RWPE2 (cell line): ENCODE results near the gene HECW1.

Experiments used
- ATAC-seq: fragments of 200-7000 bp; cut with Tn5 transposase; 3 replicates; pipeline ENCODE4 v1.9.1; 2021; ENCODE audit warnings: low read depth
- DNase-seq: peaks from one replicate; pipeline ENCODE4 v3.0.0-alpha.2; 2020; ENCODE audit warnings: low spot score
- H3K27ac ChIP-seq: fragments of 450-650 bp; 2 replicates; pipeline ENCODE4 v1.5.1; 2017; ENCODE audit warnings: mild to moderate bottlenecking; ENCODE audit not compliant: poor library complexity, severe bottlenecking
- H3K27me3 ChIP-seq: fragments of 250-450 bp; sonication (Bioruptor Pico); 2 replicates; pipeline ENCODE4 v1.5.1; 2021; ENCODE audit warnings: mild to moderate bottlenecking, moderate library complexity; ENCODE audit not compliant: insufficient read depth, poor library complexity, severe bottlenecking
- H3K36me3 ChIP-seq: fragments of 250-450 bp; sonication (Bioruptor Pico); 2 replicates; pipeline ENCODE4 v1.5.1; 2020; ENCODE audit warnings: low read depth, mild to moderate bottlenecking, moderate library complexity
- H3K4me1 ChIP-seq: fragments of 250-450 bp; sonication (Bioruptor Pico); 2 replicates; pipeline ENCODE4 v1.5.1; 2021; ENCODE audit warnings: mild to moderate bottlenecking, moderate library complexity; ENCODE audit not compliant: insufficient read depth, poor library complexity, severe bottlenecking
- H3K4me3 ChIP-seq: fragments of 250-450 bp; sonication (Bioruptor Pico); 2 replicates; pipeline ENCODE4 v1.5.1; 2021; ENCODE audit warnings: mild to moderate bottlenecking, moderate library complexity; ENCODE audit not compliant: severe bottlenecking
- H3K9me3 ChIP-seq: fragments of 250-450 bp; sonication (Bioruptor Pico); 2 replicates; pipeline ENCODE4 v1.5.1; 2021; ENCODE audit warnings: mild to moderate bottlenecking, moderate library complexity; ENCODE audit not compliant: severe bottlenecking
- TF ChIP-seq, protein P1 (sequence below): fragments of 450-650 bp; IDR thresholded peaks from one replicate; pipeline ENCODE4 v1.5.1; 2017; ENCODE audit warnings: mild to moderate bottlenecking, moderate library complexity; ENCODE audit not compliant: poor library complexity, severe bottlenecking

The HECW1 gene

GRCh38 chr7:43394441-43395130 is 282.1 kb downstream of the HECW1 start:
- ATAC-seq (peak; percentile 89), DNase-seq (no peak)
- no peaks in the 10 kb centered on the region for H3K4me1 ChIP-seq
- H3K27me3 ChIP-seq: no peaks in the 10 kb centered on the region
- H3K36me3 ChIP-seq: no peaks in the 10 kb centered on the region
- no peaks in the 10 kb centered on the region for H3K9me3 ChIP-seq
- TF ChIP-seq, protein P1, sequence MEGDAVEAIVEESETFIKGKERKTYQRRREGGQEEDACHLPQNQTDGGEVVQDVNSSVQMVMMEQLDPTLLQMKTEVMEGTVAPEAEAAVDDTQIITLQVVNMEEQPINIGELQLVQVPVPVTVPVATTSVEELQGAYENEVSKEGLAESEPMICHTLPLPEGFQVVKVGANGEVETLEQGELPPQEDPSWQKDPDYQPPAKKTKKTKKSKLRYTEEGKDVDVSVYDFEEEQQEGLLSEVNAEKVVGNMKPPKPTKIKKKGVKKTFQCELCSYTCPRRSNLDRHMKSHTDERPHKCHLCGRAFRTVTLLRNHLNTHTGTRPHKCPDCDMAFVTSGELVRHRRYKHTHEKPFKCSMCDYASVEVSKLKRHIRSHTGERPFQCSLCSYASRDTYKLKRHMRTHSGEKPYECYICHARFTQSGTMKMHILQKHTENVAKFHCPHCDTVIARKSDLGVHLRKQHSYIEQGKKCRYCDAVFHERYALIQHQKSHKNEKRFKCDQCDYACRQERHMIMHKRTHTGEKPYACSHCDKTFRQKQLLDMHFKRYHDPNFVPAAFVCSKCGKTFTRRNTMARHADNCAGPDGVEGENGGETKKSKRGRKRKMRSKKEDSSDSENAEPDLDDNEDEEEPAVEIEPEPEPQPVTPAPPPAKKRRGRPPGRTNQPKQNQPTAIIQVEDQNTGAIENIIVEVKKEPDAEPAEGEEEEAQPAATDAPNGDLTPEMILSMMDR: no peak
- H3K4me3 ChIP-seq: no peak overlapping the region
- H3K27ac ChIP-seq: peak overlapping the region; percentile 93

DNA sequence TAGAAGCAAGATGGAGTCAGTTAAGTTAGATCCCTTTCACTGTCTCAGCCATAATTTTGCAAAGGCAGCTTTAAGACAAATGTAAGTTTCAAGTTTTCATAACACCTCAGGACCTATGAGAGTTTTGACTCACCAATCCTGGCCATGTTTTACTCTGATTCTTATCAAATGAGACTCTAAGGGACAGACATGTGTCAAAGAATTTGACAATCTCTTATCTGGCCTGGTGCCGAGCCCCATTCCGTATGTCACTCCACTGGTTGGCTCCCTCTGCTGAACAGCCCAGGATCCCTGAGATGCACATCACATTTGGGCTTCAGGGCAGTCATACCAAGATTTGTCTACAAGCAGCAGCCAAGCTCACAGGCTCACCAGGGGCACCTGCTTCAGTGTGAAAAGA is 282.9 kb downstream of the HECW1 start:
- Histone ChIP-seq H3K4me1 (no peaks in the 10 kb centered on the region), H3K9me3 (no peaks in the 10 kb centered on the region), H3K4me3 (no peak overlapping the region), H3K36me3 (no peaks in the 10 kb centered on the region), H3K27ac (peak overlapping the region; percentile 93), H3K27me3 (no peaks in the 10 kb centered on the region)
- DNase-seq (no peak), ATAC-seq (no peak)
- TF ChIP-seq, protein P1: no peak

GRCh38 chr7:43396187-43396740 is 283.8 kb downstream of the HECW1 start:
- Histone ChIP-seq H3K4me1 (no peaks in the 10 kb centered on the region), H3K9me3 (no peaks in the 10 kb centered on the region), H3K27ac (peak overlapping the region; percentile 93), H3K36me3 (no peaks in the 10 kb centered on the region), H3K4me3 (no peak overlapping the region), H3K27me3 (no peaks in the 10 kb centered on the region)
- ATAC-seq: no peak
- no peak for DNase-seq
- TF ChIP-seq, protein P1: no peak

DNA sequence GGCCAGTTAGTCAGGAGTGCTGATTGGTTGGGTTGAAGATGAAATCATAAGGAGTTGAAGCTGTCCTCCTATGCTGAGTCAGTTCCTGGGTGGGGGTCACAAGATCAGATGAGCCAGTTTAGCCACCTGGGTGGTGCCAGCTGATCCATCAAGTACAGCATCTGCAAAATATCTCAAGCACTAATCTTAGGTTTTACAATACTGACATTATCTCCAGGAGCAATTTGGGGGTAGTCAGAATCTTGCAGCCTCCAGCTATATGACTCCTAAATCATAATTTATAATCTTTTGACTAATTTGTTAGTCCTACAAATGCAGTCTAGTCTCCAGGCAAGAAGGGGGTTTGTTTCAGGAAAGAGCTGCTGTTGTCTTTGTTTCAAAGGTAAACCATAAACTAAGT is 286.4 kb downstream of the HECW1 start:
- H3K36me3 ChIP-seq: no peaks in the 10 kb centered on the region
- H3K4me3 ChIP-seq: no peak overlapping the region
- ATAC-seq: no peak
- TF ChIP-seq, protein P1: no peak
- no peaks in the 10 kb centered on the region for H3K4me1 ChIP-seq
- DNase-seq: no peak
- H3K9me3 ChIP-seq: no peaks in the 10 kb centered on the region
- peak overlapping the region; percentile 20 for H3K27ac ChIP-seq
- H3K27me3 ChIP-seq: no peaks in the 10 kb centered on the region

GRCh38 chr7:43405948-43406347 is 293.5 kb downstream of the HECW1 start:
- TF ChIP-seq, protein P1: no peak
- H3K9me3 ChIP-seq: no peaks in the 10 kb centered on the region
- H3K36me3 ChIP-seq: no peaks in the 10 kb centered on the region
- DNase-seq (no peak), ATAC-seq (no peak)
- H3K4me3 ChIP-seq: no peak overlapping the region
- H3K4me1 ChIP-seq: no peaks in the 10 kb centered on the region
- H3K27me3 ChIP-seq: no peaks in the 10 kb centered on the region
- no peak overlapping the region for H3K27ac ChIP-seq
